ENCODE measurements around the gene FOXO1.

DNA sequence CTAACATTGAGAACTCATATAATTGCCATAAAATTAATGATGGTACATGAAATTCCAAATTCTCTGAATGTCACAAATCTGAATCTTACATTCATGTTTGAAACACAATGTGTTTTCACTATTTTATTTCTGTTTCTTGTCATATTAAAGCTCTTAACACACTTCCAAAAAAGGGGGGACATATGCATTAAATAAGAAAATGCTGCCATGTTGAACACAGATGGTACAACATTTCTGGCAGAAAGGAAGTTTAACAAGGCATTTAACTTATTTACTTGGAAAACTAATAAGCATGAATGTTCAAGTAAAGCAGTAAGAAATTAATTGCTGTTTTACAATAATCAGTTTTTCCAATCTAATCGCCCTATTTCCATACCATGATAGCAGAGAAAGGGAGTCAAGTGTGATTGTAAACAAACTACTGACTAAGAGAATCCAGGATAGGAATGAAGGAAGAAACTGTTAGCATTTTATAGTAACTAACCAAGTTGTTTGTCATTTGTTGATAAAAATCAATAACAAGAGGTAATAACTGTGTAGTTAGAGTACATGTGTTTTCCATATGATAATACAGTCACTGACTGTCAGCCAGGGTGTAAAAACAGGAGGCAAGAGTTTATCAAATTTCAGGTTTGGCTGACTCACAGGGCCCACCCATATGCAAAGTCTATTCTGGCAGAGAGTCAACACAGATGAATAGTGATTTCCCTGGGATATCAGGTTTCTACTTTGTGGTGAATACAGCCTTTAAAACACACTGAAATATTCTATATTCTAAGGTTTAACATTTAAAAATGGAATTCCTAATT lies 5.7 kb upstream of the FOXO1 start:
- TF ChIP-seq, protein P1, sequence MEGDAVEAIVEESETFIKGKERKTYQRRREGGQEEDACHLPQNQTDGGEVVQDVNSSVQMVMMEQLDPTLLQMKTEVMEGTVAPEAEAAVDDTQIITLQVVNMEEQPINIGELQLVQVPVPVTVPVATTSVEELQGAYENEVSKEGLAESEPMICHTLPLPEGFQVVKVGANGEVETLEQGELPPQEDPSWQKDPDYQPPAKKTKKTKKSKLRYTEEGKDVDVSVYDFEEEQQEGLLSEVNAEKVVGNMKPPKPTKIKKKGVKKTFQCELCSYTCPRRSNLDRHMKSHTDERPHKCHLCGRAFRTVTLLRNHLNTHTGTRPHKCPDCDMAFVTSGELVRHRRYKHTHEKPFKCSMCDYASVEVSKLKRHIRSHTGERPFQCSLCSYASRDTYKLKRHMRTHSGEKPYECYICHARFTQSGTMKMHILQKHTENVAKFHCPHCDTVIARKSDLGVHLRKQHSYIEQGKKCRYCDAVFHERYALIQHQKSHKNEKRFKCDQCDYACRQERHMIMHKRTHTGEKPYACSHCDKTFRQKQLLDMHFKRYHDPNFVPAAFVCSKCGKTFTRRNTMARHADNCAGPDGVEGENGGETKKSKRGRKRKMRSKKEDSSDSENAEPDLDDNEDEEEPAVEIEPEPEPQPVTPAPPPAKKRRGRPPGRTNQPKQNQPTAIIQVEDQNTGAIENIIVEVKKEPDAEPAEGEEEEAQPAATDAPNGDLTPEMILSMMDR (IDR thresholded peaks at IDR 0.05; ENCODE audit: low read depth, low read length, poor library complexity, severe bottlenecking), result no peak
- TF ChIP-seq EZH2phosphoT487 (IDR thresholded peaks at IDR 0.05; ENCODE audit: borderline replicate concordance, low read length), result no peak
